Measurements from ENCODE around the gene BTAF1. TPM values are rescaled to one million over a fixed set of nuclear protein-coding genes. Genes with fewer than 3 reads are reported as not detected.

BTAF1 gene
- total RNA-seq, 1 experiment from 2014 or later = 45.2 TPM

- no peak for TF ChIP-seq CTCF (conservative IDR thresholded peaks at IDR 0.05)
- Histone ChIP-seq H2AFZ (ENCODE audit: low read length) (no peak within 1 kb of the TSS), H4K20me1 (ENCODE audit: control insufficient read depth, insufficient read depth, insufficient read length) (no peaks in the 10 kb centered on the region), H2BK20ac (ENCODE audit: low read depth, low read length, poor library complexity, severe bottlenecking) (no peak within 1 kb of the TSS), H3K14ac (ENCODE audit: insufficient read depth, low read length) (no peak within 1 kb of the TSS), H4K8ac (replicated peaks; ENCODE audit: insufficient read length, low read depth, low read length) (no peak within 1 kb of the TSS), H3K23me2 (ENCODE audit: insufficient read length, low read depth, low read length, poor library complexity, severe bottlenecking) (peaks cover 14% of the 10 kb centered on the region), H3K9me3 (ENCODE audit: control insufficient read depth, low read depth, low read length) (no peaks in the 10 kb centered on the region), H3T11ph (ENCODE audit: low read length) (no peak within 1 kb of the TSS), H3K56ac (ENCODE audit: insufficient read length, low read depth, low read length) (no peak within 1 kb of the TSS), H3K79me2 (ENCODE audit: insufficient read depth, low read length) (peaks cover 4% of the 10 kb centered on the region; the same call in 1 of the 2 replicates), H3K27me3 (ENCODE audit: insufficient read depth, low read length) (no peaks in the 10 kb centered on the region), H3K79me1 (ENCODE audit: insufficient read depth, low read depth, low read length, poor library complexity, severe bottlenecking) (no peaks in the 10 kb centered on the region), H3K4me2 (ENCODE audit: insufficient read depth, insufficient read length, low read length) (peak within 1 kb of the TSS; percentile 87), H2BK12ac (ENCODE audit: insufficient read length, low read depth, low read length) (no peak within 1 kb of the TSS), H4K5ac (ENCODE audit: insufficient read length, low read depth, low read length) (no peak within 1 kb of the TSS), H3K9ac (ENCODE audit: extremely low read depth, insufficient read length, low read length) (peak within 1 kb of the TSS; percentile 71), H2BK5ac (ENCODE audit: insufficient read length, low read length) (no peak within 1 kb of the TSS), H4K91ac (ENCODE audit: insufficient read length, low read depth, low read length) (no peak within 1 kb of the TSS), H2BK120ac (ENCODE audit: low read depth, low read length, poor library complexity, severe bottlenecking) (no peak within 1 kb of the TSS), H2BK15ac (ENCODE audit: low read depth, low read length) (no peak within 1 kb of the TSS), H3K18ac (ENCODE audit: insufficient read length, low read depth, low read length) (peak within 1 kb of the TSS; percentile 2), H2AK5ac (ENCODE audit: insufficient read length, low read length) (no peak within 1 kb of the TSS), H3K23ac (ENCODE audit: insufficient read length, low read depth, low read length) (no peak within 1 kb of the TSS), H3K4ac (ENCODE audit: low read depth, low read length) (no peak within 1 kb of the TSS), H3K27ac (ENCODE audit: insufficient read length, low read depth, low read length) (no peak within 1 kb of the TSS), H3K4me1 (ENCODE audit: insufficient read depth, low read length) (no peaks in the 10 kb centered on the region)
- peaks cover 21 to 35% (median 28%) of the 10 kb centered on the region in 3 experiments for H3K36me3 Mint-ChIP-seq (ENCODE audit: insufficient read depth in 1 of 3, low read depth in 3 of 3)
- H3K4me3 Mint-ChIP-seq = peak within 1 kb of the TSS; percentile 88 to 91
- peak within 1 kb of the TSS; percentile 68 to 95 (median 78) for H3K27ac Mint-ChIP-seq
- peaks cover 2 to 8% of the 10 kb centered on the region in 2 experiments; a peak in 2 of 5 replicates for H3K9me3 Mint-ChIP-seq
- no CpG with 5 or more reads among the region's 19 CpGs for WGBS (ENCODE audit: extremely low coverage, insufficient read length, low lambda C conversion rate)
- H3K4me1 Mint-ChIP-seq = peaks cover 24 to 35% of the 10 kb centered on the region in 2 experiments
- DNase-seq = peak; percentile 71
- H3K27me3 Mint-ChIP-seq (ENCODE audit: low read depth) = no peaks in the 10 kb centered on the region
These were observed 14.4 kb upstream of the BTAF1 start, which contains the start of gene FGFBP3 for GRCh38 chr10:91909117-91909677. Gene FGFBP3, minus strand, starts transcription at chr10:91909486. Its CDS starts 517 bp downstream, at chr10:91908969.
